ENCODE measurements around the gene TRIM75. TPM values are rescaled to one million over a fixed set of nuclear protein-coding genes. Genes with fewer than 3 reads are reported as not detected.

TRIM75 gene
- total RNA-seq, 4 donors from 2014 or later: not detected

DNA sequence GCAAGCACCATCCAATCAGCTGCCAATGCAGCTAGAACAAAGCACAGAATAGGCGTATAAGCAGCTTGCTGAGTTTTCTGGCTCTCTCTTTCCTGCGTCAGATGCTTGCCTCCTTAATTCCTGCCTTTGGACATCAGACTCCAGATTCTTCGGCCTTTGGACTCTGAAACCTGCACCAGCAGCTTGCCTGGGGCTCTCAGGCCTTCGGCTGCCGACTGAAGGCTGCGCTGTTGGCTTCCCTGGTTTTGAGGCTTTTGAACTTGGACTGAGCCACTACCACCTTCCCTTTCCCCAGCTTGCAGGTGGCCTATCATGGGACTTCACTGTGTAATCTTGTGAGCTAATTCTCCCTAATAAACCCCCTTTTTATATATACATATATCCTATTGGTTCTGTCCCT is 52.9 kb downstream of the TRIM75 start:
- WGBS: 94% methylated on average over 6 of the region's 6 CpGs
- Histone ChIP-seq H3K27me3 (no peaks in the 10 kb centered on the region), H3K4me3 (no peak overlapping the region), H3K27ac (replicated peaks in 1 of 4) (no peak overlapping the region), H3K9me3 (no peaks in the 10 kb centered on the region), H3K36me3 (peaks cover 2 to 15% (median 12%) of the 10 kb centered on the region in 4 donors), H3K4me1 (peaks cover 0 to 9% (median 5%) of the 10 kb centered on the region in 4 donors)
- intact Hi-C loops (cut with DNase I): no loop called here
- TF ChIP-seq, protein P1, sequence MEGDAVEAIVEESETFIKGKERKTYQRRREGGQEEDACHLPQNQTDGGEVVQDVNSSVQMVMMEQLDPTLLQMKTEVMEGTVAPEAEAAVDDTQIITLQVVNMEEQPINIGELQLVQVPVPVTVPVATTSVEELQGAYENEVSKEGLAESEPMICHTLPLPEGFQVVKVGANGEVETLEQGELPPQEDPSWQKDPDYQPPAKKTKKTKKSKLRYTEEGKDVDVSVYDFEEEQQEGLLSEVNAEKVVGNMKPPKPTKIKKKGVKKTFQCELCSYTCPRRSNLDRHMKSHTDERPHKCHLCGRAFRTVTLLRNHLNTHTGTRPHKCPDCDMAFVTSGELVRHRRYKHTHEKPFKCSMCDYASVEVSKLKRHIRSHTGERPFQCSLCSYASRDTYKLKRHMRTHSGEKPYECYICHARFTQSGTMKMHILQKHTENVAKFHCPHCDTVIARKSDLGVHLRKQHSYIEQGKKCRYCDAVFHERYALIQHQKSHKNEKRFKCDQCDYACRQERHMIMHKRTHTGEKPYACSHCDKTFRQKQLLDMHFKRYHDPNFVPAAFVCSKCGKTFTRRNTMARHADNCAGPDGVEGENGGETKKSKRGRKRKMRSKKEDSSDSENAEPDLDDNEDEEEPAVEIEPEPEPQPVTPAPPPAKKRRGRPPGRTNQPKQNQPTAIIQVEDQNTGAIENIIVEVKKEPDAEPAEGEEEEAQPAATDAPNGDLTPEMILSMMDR (IDR thresholded peaks at IDR 0.05): no peak
- TF ChIP-seq POLR2AphosphoS5 (IDR thresholded peaks at IDR 0.05): no peak
- no peak for TF ChIP-seq POLR2A (IDR thresholded peaks at IDR 0.05; ENCODE audit: low read depth)
- peak; percentile 57 for DNase-seq (ENCODE audit: extremely low spot score)

Small RNA genes lying within 50 kb of the gene (small RNA-seq; reads per million reads assigned to genes)
- 0 reads per million in 3 donors for gene AC106872.12

Other genes starting within 250 kb of the TRIM75 start
- gene APELA, start 176.7 kb upstream of the TRIM75 start, total RNA-seq: not detected
- gene TRIM61, start 76.2 kb upstream of the TRIM75 start, total RNA-seq: 1 to 10 TPM in 1 of 4 donors, under 1 TPM in 2, not detected in 1; 0.33 to 1.2 (median 0.46) TPM
- gene TRIM60, start 21.9 kb upstream of the TRIM75 start, total RNA-seq: not detected
- 10 to 100 TPM; 11.6 to 19.1 (median 14.1) TPM for gene TMEM192, start 59.0 kb downstream of the TRIM75 start, total RNA-seq
- gene KLHL2, start 153.7 kb downstream of the TRIM75 start, total RNA-seq: 10 to 100 TPM; 23.5 to 35.3 (median 27.2) TPM